Endothelial cell (in vitro differentiated cells): ENCODE measurements around the gene MYL3. TPM values are rescaled to one million over a fixed set of nuclear protein-coding genes. Genes with fewer than 3 reads are reported as not detected.
A peak's percentile ranks its signal among the peaks of the same experiment; 100 is the strongest.

Experiments used
- DNase-seq: peaks from one replicate; pipeline ENCODE4 v3.0.0; 2021; ENCODE audit warnings: low spot score
- H3K27ac Mint-ChIP-seq: one replicate; pipeline ENCODE4 v1.8.0; 2021; ENCODE audit warnings: mixed read lengths, inconsistent platforms; ENCODE audit not compliant: unreplicated experiment
- H3K27me3 Mint-ChIP-seq: one replicate; pipeline ENCODE4 v1.8.0; 2021; ENCODE audit warnings: mild to moderate bottlenecking, moderate library complexity, mixed read lengths, inconsistent platforms; ENCODE audit not compliant: unreplicated experiment
- H3K36me3 Mint-ChIP-seq: one replicate; pipeline ENCODE4 v1.8.0; 2021; ENCODE audit warnings: mild to moderate bottlenecking, low read depth, mixed read lengths, inconsistent platforms; ENCODE audit not compliant: unreplicated experiment
- H3K4me1 Mint-ChIP-seq: one replicate; pipeline ENCODE4 v1.8.0; 2021; ENCODE audit warnings: mild to moderate bottlenecking, mixed read lengths, inconsistent platforms; ENCODE audit not compliant: unreplicated experiment
- H3K4me3 Mint-ChIP-seq: one replicate; pipeline ENCODE4 v1.8.0; 2021; ENCODE audit warnings: mild to moderate bottlenecking, mixed read lengths, inconsistent platforms; ENCODE audit not compliant: unreplicated experiment
- H3K9me3 Mint-ChIP-seq: one replicate; pipeline ENCODE4 v1.8.0; 2021; ENCODE audit warnings: mixed read lengths, inconsistent platforms; ENCODE audit not compliant: unreplicated experiment
- total RNA-seq: library from RNA; stranded (reverse); fragmentation: NEBNext Ultra II Directional; extraction: Animal tissue kit (Norgen Biotek cat#: 25700); gene quantifications from one replicate; pipeline ENCODE4 v1.2.1, GENCODE V29; 2021; ENCODE audit not compliant: unreplicated experiment
- TF ChIP-seq, protein P1 (sequence below): fragments of 200-600 bp; sonication (generic); IDR thresholded peaks from one replicate; pipeline ENCODE4 v1.5.0; 2021; ENCODE audit warnings: antibody characterized with exemption; ENCODE audit not compliant: unreplicated experiment

The MYL3 gene
- total RNA-seq, 1 donor from 2014 or later, result not detected

- Mint-ChIP-seq H3K36me3 (no peaks in the 10 kb centered on the region), H3K27me3 (peaks cover 13% of the 10 kb centered on the region)
Measured at GRCh38 chr3:46896386-46896785, 33.1 kb upstream of the MYL3 start.

DNA sequence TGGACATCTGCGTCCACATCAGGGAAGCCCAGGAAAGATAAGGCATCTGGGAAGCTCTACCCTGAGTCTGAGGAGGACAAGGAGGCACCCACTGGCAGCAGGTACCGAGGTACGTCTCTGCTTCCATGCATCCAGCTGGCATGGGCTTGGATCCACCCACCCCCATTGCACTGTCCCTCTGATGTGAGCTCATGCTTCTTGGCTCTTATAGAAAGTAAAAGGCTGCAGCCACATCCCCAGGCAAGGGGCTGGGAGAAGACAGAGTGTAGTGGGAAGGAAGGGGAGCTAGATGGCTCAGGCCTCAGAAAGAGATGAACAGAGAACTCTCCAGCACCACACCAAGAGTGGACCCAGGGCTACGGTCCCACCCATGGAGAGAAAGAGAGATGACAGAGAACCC is 32.5 kb upstream of the MYL3 start:
- Mint-ChIP-seq H3K9me3 (no peaks in the 10 kb centered on the region), H3K4me3 (no peak overlapping the region), H3K36me3 (no peaks in the 10 kb centered on the region), H3K27ac (no peak overlapping the region), H3K27me3 (peaks cover 15% of the 10 kb centered on the region), H3K4me1 (peaks cover 9% of the 10 kb centered on the region)
- TF ChIP-seq, protein P1, sequence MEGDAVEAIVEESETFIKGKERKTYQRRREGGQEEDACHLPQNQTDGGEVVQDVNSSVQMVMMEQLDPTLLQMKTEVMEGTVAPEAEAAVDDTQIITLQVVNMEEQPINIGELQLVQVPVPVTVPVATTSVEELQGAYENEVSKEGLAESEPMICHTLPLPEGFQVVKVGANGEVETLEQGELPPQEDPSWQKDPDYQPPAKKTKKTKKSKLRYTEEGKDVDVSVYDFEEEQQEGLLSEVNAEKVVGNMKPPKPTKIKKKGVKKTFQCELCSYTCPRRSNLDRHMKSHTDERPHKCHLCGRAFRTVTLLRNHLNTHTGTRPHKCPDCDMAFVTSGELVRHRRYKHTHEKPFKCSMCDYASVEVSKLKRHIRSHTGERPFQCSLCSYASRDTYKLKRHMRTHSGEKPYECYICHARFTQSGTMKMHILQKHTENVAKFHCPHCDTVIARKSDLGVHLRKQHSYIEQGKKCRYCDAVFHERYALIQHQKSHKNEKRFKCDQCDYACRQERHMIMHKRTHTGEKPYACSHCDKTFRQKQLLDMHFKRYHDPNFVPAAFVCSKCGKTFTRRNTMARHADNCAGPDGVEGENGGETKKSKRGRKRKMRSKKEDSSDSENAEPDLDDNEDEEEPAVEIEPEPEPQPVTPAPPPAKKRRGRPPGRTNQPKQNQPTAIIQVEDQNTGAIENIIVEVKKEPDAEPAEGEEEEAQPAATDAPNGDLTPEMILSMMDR, result no peak
- DNase-seq, result no peak

More at GRCh38 chr3:46896386-46896785, 33.1 kb upstream of the MYL3 start:
- Mint-ChIP-seq H3K27ac (no peak overlapping the region), H3K4me1 (peaks cover 7% of the 10 kb centered on the region), H3K4me3 (no peak overlapping the region), H3K9me3 (no peaks in the 10 kb centered on the region)
- DNase-seq, result no peak
- TF ChIP-seq, protein P1, result no peak

DNA sequence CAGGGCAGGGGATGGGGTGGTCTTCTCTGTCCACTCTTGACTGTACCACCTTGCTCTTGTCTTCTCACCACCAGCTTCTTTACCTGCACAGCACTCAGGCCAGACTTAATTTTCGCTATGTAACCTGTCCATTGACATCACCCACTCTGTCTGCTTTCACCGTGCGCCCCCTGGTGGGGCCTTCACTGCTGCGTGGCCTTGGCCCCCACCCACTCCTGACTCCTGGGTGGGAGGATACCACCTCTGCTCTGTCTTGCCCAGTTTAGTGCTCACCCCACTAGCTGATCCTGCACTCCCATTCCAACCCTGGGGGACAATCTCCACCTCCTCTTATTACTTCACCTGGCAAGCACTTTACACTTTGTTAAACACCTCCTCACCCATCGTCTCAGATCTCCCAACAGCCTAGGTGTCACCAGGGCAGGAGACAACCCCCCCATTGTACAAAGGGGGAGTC is 32.0 kb upstream of the MYL3 start:
- Mint-ChIP-seq H3K36me3 (no peaks in the 10 kb centered on the region), H3K4me1 (peaks cover 9% of the 10 kb centered on the region), H3K27ac (no peak overlapping the region), H3K27me3 (peaks cover 15% of the 10 kb centered on the region), H3K4me3 (no peak overlapping the region), H3K9me3 (no peaks in the 10 kb centered on the region)
- TF ChIP-seq, protein P1, result peak; percentile 71
- peak; percentile 78 for DNase-seq

GRCh38 chr3:46894256-46894655 is 31.0 kb upstream of the MYL3 start:
- no peak overlapping the region for H3K27ac Mint-ChIP-seq
- TF ChIP-seq, protein P1, result no peak
- no peaks in the 10 kb centered on the region for H3K9me3 Mint-ChIP-seq
- H3K4me3 Mint-ChIP-seq, result no peak overlapping the region
- peaks cover 9% of the 10 kb centered on the region for H3K4me1 Mint-ChIP-seq
- H3K27me3 Mint-ChIP-seq, result peaks cover 15% of the 10 kb centered on the region
- H3K36me3 Mint-ChIP-seq, result no peaks in the 10 kb centered on the region
- no peak for DNase-seq

DNA sequence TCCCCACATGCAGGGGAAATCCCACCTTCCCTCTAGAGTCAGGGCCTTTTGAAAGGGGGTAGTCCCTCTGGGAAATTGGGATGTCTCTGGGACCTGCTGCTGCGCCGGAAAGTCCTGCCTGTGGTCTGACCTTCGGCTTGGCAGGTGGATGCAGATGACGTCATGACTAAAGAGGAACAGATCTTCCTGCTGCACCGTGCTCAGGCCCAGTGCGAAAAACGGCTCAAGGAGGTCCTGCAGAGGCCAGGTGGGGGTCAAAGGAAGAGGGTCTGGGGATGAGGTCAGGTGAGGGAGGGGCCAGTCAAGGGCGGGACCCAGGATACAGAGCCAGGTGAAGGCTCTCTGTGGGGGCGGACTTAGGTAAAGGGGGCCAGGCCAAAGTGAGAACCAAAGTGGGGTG is 30.5 kb upstream of the MYL3 start:
- H3K9me3 Mint-ChIP-seq, result no peaks in the 10 kb centered on the region
- H3K4me1 Mint-ChIP-seq, result peaks cover 9% of the 10 kb centered on the region
- H3K27ac Mint-ChIP-seq, result no peak overlapping the region
- H3K27me3 Mint-ChIP-seq, result peaks cover 13% of the 10 kb centered on the region
- no peak overlapping the region for H3K4me3 Mint-ChIP-seq
- no peak for DNase-seq
- H3K36me3 Mint-ChIP-seq, result no peaks in the 10 kb centered on the region
- TF ChIP-seq, protein P1, result no peak
